ENCODE data around the gene SLC7A6.
"Not testable (repeated sequence)": the region's sequence is repeated elsewhere in the genome, so short reads cannot be mapped to it uniquely, and the experiment has no call there.

Gene SLC7A6

DNA sequence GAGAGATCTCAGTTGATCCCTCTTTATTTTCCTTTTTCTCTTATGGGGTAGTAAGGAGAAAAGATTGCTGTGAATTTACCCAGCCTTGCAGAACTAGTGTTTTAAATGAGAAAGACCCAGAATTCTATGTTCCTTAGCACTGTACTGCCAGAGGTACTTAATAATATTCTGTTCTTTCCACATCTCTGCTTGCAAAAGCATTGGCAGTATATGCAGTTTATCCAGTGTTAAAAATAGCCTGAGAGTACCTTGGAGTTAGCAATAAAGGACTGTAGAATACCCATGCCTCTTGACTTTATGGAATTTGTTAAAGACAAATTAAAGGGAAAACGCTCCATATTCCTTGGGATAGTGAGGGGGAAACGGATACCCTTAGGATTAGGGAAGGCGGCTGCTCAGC, 11.9 kb downstream of the SLC7A6 start:
- intact Hi-C loops (cut with DNase I), result no loop called here
- no peak for DNase-seq

DNA sequence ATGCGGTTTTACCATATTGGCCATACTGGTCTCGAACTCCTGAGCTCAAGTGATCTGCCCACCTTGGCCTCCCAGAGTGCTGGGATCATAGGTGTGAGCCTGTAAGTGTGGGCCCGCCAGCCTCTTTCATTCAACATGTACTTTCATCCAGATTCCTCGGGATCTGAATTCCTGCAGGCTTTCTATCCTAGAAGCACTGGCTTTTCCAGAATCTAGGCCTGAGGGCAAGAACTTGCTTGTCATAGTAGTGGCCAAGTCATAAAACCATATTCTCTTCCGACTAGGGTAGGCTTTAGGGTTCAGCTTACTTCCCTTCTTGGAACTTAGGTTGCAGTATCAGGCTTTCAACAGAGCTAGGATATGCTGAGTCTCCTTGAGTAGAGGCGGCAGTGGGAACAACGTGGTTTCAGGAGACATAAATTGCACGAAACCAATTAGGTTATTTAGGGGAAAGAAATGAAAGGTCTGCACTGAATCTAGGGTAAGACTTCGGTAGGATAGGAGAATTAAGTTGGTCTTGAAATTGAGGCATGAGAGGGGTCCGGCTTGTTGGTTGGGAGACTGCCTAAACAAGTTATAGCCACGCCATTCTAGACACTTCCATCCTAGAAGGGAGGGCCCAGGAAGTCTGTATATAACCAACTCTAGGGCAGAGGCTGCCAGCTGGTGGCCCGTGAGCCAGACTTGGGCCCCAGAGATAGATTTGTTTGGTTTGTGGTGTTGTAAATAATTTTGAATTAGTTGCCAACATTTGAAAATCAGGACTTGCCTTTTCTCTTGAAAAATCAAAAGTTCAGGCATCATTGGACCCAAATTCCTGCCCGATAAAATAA, 15.6 kb downstream of the SLC7A6 start:
- intact Hi-C loops (cut with DNase I), result no loop called here
- peak in 1 of 10 donors; percentile 29 for DNase-seq

DNA sequence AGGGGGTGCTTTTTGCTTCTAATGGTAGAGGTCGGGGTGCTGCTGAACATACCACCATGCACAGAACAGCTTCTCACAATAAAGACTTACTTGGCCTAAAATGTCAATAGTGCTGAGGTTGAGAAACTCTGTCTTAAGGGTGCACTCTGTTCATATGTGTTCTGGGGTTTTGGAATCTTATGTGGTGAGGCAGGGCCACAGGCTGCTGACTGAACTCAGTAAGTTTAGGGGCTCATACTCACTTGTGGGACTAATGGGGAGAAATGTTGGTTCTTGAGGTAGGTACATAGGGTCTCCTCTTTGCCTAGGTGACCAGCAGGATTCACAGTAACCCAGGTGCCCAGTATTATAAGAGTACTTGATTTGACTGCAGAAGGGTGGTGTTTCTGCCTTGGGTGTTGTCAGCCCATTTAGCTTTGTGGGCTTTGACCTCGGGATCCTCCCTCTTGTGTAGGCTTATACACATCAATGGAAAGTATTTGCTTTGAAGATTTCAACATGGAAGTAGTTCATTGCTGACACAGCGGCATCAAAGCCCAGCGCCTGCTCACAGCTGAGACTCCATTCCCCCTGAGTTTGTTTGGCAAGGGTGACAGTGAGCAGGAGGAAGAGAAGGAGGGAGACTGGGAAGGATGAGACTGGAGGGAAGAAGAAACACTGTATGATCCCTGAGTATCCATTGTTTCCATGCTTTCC, 17.2 kb downstream of the SLC7A6 start:
- peak in 1 of 10 donors; percentile 28 for DNase-seq
- intact Hi-C loops (cut with DNase I), result no loop called here

DNA sequence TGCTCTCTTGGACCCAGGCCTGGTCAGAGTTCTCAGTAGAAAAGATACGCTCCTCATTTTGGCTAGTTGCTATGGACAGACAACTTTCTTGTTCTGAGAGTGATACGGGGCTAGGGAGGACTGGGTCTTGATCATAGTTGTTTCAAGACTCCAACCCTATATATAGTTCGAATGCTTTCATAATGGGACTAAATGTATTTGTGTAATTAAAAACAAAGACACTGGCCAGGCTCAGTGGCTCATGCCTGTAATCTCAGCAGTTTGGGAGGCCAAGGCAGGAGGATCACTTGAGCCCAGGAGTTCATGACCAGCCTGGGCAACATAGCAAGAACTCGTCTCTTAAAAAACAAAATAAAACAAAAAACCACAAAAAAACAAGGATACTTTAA, 17.7 kb downstream of the SLC7A6 start:
- intact Hi-C loops (cut with DNase I), result no loop called here
- no peak for DNase-seq

- DNase-seq, result peak in 1 of 10 donors; percentile 24
- intact Hi-C loops (cut with DNase I), result no loop called here
Measured at GRCh38 chr16:68283346-68283745, 19.0 kb downstream of the SLC7A6 start.

DNA sequence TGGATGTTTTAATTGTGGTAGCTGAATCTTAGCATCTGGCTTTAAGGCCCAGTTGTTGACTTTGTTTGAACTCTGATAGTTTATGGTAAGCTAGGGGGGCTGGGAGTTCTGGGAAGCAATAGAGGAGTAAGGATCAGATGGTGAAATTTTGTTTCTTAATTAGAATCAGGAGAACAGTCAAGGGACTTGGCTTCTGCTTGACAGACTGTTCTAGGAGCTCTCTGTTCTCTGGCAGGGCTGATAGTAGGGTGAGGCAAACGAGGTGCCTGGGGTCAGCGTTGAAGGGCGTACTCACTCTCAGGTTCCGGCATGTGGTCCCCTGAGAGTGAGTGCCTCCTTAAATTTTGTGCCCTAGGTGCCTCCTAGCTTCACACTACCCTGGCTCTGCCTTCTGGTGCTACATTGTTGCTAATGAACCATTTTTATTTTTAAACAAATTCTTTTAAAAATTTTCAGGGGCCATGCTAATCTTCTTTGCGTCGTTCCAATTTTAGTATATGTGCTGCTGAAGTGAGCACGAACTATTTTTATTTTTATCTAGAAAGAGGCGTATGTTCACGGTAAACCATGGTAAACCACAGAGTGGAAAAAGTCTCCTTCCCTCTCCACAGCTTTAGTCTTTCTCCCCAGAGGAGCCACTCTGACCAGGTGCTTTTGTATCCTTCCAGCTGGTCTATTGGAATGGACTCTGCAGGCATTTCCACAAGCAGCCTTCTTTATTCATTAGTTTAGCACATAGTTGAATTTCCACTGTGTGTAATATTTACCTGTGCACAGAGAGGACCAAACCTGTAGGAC, 19.7 kb downstream of the SLC7A6 start:
- intact Hi-C loops (cut with DNase I), result no loop called here
- peak in 1 of 10 donors; percentile 54 for DNase-seq

DNA sequence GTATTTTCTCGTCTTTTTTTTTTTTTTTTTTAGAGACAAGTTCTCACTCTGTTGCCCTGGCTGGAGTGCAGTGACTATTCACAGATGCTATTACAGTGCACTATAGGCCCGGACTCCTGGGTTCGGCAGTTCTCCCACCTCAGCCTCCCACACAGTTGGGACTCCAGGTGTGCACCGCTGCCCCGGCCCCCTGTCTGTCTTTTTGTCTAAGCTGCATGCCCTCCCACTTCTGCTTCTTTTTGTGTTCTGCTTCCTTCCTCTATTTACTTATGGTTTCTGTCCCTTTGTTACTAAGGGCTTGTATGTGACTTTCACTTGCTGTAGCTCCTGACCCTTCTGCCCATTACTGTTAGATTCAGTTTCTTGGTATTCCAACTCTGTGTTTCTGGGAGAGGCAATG, 20.5 kb downstream of the SLC7A6 start:
- intact Hi-C loops (cut with DNase I), result no loop called here
- peak in 1 of 10 donors; percentile 39 for DNase-seq

DNA sequence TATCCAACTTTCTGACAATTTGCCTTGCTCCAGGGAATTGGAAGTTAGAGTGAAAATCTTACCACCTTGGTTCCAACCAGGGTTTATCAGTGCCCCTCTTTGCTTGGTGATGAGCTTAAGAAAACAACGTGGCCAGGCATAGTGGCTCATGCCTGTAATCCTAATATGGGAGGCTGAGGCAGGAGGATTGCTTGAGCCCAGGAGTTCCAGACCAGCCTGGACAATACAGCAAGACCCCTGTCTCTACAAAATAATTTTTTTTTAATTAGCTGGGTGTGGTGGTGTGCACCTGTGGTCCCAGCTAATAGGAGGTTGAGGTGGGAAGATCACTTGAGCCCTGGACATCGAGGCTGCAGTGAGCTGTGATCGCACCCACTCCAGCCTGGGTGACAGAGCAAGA, 21.4 kb downstream of the SLC7A6 start:
- intact Hi-C loops (cut with DNase I), result no loop called here
- peak in 1 of 10 donors; percentile 17 for DNase-seq

DNA sequence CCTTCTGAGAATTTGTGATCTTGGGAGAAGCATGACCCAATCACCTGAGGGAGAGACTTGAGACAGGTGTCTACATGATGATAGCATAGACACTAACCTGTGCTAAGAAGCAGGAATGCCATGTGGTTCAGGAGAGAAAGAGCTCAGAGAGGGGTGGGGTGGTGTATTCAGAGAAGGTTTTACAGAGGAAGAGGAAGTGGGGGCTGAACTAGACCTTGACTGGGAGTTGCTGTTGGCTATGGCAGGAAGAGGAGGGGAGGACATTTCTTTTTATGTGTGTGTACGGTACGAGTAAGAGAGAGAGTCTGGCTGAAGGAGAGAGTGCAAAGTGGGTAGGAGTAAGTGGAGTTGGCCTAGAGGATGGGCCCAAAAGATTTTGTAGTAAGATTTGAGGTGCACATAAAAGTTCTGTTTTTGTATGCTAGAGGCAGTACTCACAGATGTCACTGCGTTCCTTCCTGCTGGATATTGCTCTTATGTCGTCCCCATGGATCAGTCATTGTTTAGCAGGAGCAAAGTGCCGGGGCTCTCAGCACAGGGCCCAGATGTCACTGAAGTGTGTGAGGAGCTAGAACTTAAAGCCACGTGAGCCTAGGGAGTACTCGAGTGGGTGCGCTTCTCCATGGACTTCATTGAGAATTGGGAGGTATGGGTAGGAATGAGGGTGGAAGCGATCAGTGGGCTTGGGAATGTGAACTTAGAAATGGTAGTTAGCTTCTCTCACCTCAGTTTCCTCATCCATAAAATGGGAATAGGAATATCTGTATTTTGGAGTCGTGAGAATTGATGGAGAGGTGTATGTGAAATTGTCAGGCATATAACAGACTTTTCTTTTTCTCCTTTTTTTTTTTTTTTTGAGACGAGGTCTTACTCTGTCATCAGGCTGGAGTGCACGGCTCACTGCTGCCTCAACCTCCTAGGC, 22.1 kb downstream of the SLC7A6 start:
- peak in 1 of 10 donors; percentile 16 for DNase-seq
- intact Hi-C loops (cut with DNase I), result no loop called here

DNA sequence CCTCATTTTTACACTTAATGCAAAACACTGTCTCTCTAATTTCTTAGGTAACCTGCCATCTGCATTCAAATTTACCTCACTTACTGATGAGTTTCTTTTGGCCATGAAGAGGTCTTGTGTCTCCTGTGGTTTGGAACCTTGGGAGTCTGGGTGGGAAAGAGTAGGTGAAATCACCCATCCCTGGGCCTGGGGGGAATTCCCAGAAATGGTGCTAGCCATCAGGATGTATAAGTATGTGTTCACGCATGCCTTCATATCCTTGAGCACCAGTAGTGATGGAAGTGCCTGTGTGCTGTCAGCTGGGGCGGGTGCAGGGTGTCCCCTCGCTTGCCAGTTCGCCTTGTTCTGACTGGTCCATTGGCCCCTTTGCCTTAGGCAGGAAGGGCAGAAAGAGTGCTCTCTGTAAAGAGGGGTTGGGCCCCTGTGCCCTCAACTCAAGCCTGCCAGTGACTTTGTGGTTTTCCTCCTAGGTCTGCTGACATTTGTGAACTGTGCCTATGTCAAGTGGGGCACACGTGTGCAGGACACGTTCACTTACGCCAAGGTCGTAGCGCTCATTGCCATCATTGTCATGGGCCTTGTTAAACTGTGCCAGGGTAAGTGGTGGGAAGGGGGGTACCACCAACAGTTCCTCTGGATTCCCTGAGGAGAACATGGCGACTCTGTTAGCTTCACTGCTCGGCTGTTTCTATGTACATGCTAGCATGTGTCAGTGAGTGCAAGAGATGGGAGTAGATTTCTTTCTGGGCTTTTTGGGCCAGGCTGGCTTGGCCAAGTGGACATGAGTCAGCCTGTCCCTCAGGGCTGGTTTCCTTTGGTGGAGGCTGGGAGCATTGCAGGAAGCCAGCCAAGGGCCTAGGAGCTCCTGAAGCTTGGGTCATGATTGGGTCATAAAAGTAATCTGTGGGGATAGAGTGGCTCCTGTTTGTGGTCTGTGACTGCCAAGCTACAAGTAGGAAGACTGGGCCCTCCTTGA, 23.2 kb downstream of the SLC7A6 start:
- peak in 1 of 10 donors; percentile 47 for DNase-seq
- intact Hi-C loops (cut with DNase I), result no loop called here

DNA sequence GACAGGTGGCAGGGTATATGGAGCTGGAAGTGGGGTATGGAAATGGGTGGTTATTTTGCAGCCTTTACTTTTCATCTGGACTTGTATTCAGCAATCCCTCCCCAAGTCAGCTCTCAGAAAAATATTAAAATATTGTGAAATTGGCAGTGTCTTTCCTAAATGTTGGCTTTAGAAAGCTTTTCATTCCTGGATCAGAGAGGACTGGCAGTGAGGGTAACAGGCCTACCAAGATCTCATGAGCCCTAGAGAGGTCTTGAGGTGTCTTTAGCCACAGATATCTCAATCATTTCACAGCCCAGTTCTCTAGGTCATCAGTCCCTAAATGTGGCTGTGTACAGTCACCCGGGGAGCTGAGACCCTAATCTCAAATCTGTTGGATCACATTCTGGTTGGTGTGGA, 23.9 kb downstream of the SLC7A6 start:
- intact Hi-C loops (cut with DNase I), result no loop called here
- DNase-seq, result no peak

DNA sequence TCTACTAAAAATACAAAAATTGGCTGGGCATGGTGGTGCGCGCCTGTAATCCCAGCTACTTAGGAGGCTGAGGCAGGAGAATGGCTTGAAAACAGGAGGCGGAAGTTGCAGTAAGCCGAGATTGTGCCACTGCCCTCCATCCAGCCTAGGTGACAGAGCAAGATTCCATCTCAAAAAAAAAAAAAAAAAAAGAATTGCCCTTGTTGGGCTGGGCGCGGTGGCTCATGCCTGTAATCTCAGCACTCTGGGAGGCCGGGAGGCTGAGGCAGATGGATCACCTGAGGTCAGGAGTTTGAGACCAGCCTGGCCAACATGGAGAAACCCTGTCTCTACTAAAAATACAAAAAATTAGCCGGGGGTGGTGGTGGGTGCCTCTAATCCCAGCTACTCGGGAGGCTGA, 24.5 kb downstream of the SLC7A6 start:
- intact Hi-C loops (cut with DNase I), result not testable (repeated sequence)
- DNase-seq, result peak in 1 of 10 donors; percentile 19

- intact Hi-C loops (cut with DNase I), result no loop called here
- DNase-seq, result no peak
Measured at GRCh38 chr16:68289202-68289601, 24.9 kb downstream of the SLC7A6 start.

GRCh38 chr16:68289621-68290329, 25.4 kb downstream of the SLC7A6 start:
- DNase-seq, result peak in 1 of 10 donors; percentile 54

GRCh38 chr16:68290450-68290849, 26.1 kb downstream of the SLC7A6 start:
- intact Hi-C loops (cut with DNase I), result no loop called here
- DNase-seq, result peak in 1 of 10 donors; percentile 57

More at GRCh38 chr16:68289621-68290329, 25.4 kb downstream of the SLC7A6 start:
- intact Hi-C loops (cut with DNase I), result no loop called here

- intact Hi-C loops (cut with DNase I), result no loop called here
- DNase-seq, result no peak
Measured at GRCh38 chr16:68291227-68291626, 26.9 kb downstream of the SLC7A6 start.

DNA sequence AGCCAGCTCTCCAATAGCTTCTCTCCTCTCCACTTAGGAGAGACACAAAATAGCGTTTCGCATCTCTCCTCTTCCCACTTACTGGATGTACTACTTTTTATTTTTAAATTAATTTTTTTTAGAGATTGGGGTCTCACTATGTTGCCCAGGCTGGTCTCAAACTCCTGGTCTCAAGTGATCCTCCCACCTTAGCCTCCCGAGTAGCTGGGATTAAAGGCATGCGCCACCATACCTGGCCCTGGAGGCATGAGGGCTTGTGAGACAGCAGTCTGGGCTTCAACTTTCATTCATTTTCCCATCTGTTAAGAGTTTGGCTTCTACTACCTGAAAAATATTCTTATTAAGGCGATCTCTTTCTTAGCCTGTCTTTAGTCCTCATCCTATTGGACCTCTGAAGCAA, 28.1 kb downstream of the SLC7A6 start:
- intact Hi-C loops (cut with DNase I), result no loop called here
- DNase-seq, result peak in 1 of 10 donors; percentile 2

DNA sequence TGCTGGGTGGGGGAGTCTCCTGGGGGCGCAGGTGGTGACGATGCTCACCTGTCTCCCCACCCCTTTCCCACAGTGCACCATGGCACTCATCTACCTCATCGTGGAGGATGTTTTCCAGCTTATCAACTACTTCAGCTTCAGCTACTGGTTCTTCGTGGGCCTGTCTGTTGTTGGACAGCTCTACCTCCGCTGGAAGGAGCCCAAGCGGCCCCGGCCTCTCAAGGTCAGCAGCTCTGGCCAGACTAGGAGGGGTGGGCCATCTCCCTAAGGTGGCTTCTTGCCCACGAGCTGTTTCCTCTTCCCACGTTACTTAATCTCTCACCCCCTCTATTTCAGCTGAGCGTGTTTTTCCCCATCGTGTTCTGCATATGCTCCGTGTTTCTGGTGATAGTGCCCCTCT, 32.0 kb downstream of the SLC7A6 start:
- intact Hi-C loops (cut with DNase I), result no loop called here
- DNase-seq, result peak in 1 of 10 donors; percentile 24

Measured in posterior cingulate gyrus (tissue), 11 donors.